Tibial nerve (tissue), 4 donors: ENCODE measurements around the gene TMEM63A. TPM values are rescaled to one million over a fixed set of nuclear protein-coding genes. Genes with fewer than 3 reads are reported as not detected.

ENCODE experiments used
- DNase-seq, 2 donors: peaks; one replicate each; pipeline ENCODE4 v3.0.0-alpha.2; 2019; ENCODE audit warnings: low spot score in 2 of 2
- H3K27ac ChIP-seq, 4 donors: fragments of 200-600 bp; sonication (generic) in 3 of 4; one replicate each; pipeline ENCODE4 v1.5.1; 2017 to 2019; ENCODE audit warnings: mild to moderate bottlenecking in 1 of 4
- H3K27me3 ChIP-seq, 2 donors: fragments of 200-600 bp; sonication (generic) in 1 of 2; one replicate each; pipeline versions ENCODE4 v1.5.1 to v1.6.0; 2017 to 2019
- H3K36me3 ChIP-seq, 3 donors: fragments of 200-600 bp; sonication (generic); one replicate each; pipeline ENCODE4 v1.5.1; 2018 to 2019
- H3K4me1 ChIP-seq, 4 donors: fragments of 200-600 bp; sonication (generic) in 3 of 4; one replicate each; pipeline ENCODE4 v1.5.1; 2017 to 2019
- H3K4me3 ChIP-seq, 4 donors: fragments of 200-600 bp; sonication (generic) in 3 of 4; one replicate each; pipeline ENCODE4 v1.5.1; 2017 to 2019; ENCODE audit warnings: mild to moderate bottlenecking in 1 of 4, moderate library complexity in 1 of 4
- H3K9me3 ChIP-seq, 4 donors: fragments of 200-600 bp; sonication (generic) in 3 of 4; one replicate each; pipeline ENCODE4 v1.5.1; 2017 to 2019
- CTCF ChIP-seq, 5 experiments: fragments of 200-600 bp in 3 of 5; fragments of 450-650 bp in 2 of 5; sonication (generic) in 3 of 5; IDR thresholded peaks; one replicate each; pipeline ENCODE4 v1.5.1; 2016 to 2019; ENCODE audit warnings: antibody characterized with exemption in 5 of 5, mild to moderate bottlenecking in 3 of 5, moderate library complexity in 2 of 5
- EP300 ChIP-seq, 2 donors: sonication (generic); formaldehyde crosslinking; IDR thresholded peaks; one replicate each; pipeline ENCODE4 v1.6.1; 2017; ENCODE audit warnings: antibody characterized with exemption in 2 of 2, mild to moderate bottlenecking in 1 of 2
- POLR2A ChIP-seq, 2 donors: fragments of 450-650 bp; IDR thresholded peaks; one replicate each; pipeline ENCODE4 v1.6.1; 2017; ENCODE audit warnings: antibody characterized with exemption in 2 of 2, mild to moderate bottlenecking in 2 of 2, moderate library complexity in 2 of 2
- WGBS, 2 donors: methylation state at CpG; one replicate each; pipeline ENCODE4 v1.1.5; 2018; 5-methylcytosine and 5-hydroxymethylcytosine counted together
- total RNA-seq, 4 donors: library from RNA; depleted of rRNA; stranded (reverse); fragments of >200 nt; gene quantifications; one replicate each; pipeline ENCODE4 v1.1.0, GENCODE V29; 2016

The TMEM63A gene
- total RNA-seq, 4 donors from 2014 or later: 63.2 to 91.5 (median 66.7) TPM

GRCh38 chr1:225848030-225848955 lies 33.9 kb downstream of the TMEM63A start:
- Histone ChIP-seq H3K27me3 (no peaks in the 10 kb centered on the region), H3K4me1 (peaks cover 0 to 29% (median 7%) of the 10 kb centered on the region in 4 donors), H3K4me3 (no peak overlapping the region), H3K36me3 (peaks cover 0 to 98% (median 16%) of the 10 kb centered on the region in 3 donors), H3K27ac (peak overlapping the region in 2 of 4 donors; percentile 8 to 50), H3K9me3 (no peaks in the 10 kb centered on the region)
- no peak for DNase-seq
- TF ChIP-seq EP300 (IDR thresholded peaks at IDR 0.05) (no peak), CTCF (IDR thresholded peaks at IDR 0.05) (no peak), POLR2A (IDR thresholded peaks at IDR 0.05) (no peak)
- 48 to 50% methylated on average over 16 of the region's 16 CpGs for WGBS, 2 donors

- H3K27me3 ChIP-seq: no peaks in the 10 kb centered on the region
- H3K9me3 ChIP-seq: no peaks in the 10 kb centered on the region
- H3K36me3 ChIP-seq: peaks cover 0 to 98% (median 16%) of the 10 kb centered on the region in 3 donors
- peak overlapping the region in 1 of 4 donors; percentile 50 for H3K27ac ChIP-seq
- H3K4me1 ChIP-seq: peaks cover 0 to 29% (median 7%) of the 10 kb centered on the region in 4 donors
- WGBS, 2 donors: 74 to 89% methylated on average over 4 of the region's 4 CpGs
- TF ChIP-seq CTCF (IDR thresholded peaks at IDR 0.05): no peak
- no peak for DNase-seq
- H3K4me3 ChIP-seq: no peak overlapping the region
These were observed 34.6 kb downstream of the TMEM63A start for GRCh38 chr1:225847610-225848009.

- Histone ChIP-seq H3K9me3 (no peaks in the 10 kb centered on the region), H3K36me3 (peaks cover 0 to 98% (median 12%) of the 10 kb centered on the region in 3 donors), H3K27me3 (no peaks in the 10 kb centered on the region), H3K27ac (no peak overlapping the region), H3K4me1 (peaks cover 0 to 23% (median 7%) of the 10 kb centered on the region in 4 donors), H3K4me3 (no peak overlapping the region)
- no peak for DNase-seq
- TF ChIP-seq POLR2A (IDR thresholded peaks at IDR 0.05) (no peak), EP300 (IDR thresholded peaks at IDR 0.05) (no peak), CTCF (IDR thresholded peaks at IDR 0.05) (no peak)
- 87 to 88% methylated on average over 15 to 20 of the region's 20 CpGs for WGBS, 2 donors
These were observed 35.6 kb downstream of the TMEM63A start for GRCh38 chr1:225846331-225847310.

- TF ChIP-seq EP300 (IDR thresholded peaks at IDR 0.05): peak in 1 of 2 donors; percentile 58
- TF ChIP-seq POLR2A (IDR thresholded peaks at IDR 0.05): no peak
- TF ChIP-seq CTCF (IDR thresholded peaks at IDR 0.05): peak; percentile 38 to 88 (median 65)
- Histone ChIP-seq H3K27me3 (no peaks in the 10 kb centered on the region), H3K4me1 (peaks cover 0 to 23% (median 7%) of the 10 kb centered on the region in 4 donors), H3K9me3 (no peaks in the 10 kb centered on the region), H3K27ac (peak overlapping the region in 2 of 4 donors; percentile 17 to 29), H3K36me3 (peaks cover 0 to 97% (median 12%) of the 10 kb centered on the region in 3 donors), H3K4me3 (no peak overlapping the region)
- peak; percentile 61 to 76 for DNase-seq
- 61 to 74% methylated on average over 8 to 11 of the region's 13 CpGs for WGBS, 2 donors
These were observed 36.5 kb downstream of the TMEM63A start for GRCh38 chr1:225845571-225846259.
